ENCODE data around the gene EGFR.

EGFR gene

DNA sequence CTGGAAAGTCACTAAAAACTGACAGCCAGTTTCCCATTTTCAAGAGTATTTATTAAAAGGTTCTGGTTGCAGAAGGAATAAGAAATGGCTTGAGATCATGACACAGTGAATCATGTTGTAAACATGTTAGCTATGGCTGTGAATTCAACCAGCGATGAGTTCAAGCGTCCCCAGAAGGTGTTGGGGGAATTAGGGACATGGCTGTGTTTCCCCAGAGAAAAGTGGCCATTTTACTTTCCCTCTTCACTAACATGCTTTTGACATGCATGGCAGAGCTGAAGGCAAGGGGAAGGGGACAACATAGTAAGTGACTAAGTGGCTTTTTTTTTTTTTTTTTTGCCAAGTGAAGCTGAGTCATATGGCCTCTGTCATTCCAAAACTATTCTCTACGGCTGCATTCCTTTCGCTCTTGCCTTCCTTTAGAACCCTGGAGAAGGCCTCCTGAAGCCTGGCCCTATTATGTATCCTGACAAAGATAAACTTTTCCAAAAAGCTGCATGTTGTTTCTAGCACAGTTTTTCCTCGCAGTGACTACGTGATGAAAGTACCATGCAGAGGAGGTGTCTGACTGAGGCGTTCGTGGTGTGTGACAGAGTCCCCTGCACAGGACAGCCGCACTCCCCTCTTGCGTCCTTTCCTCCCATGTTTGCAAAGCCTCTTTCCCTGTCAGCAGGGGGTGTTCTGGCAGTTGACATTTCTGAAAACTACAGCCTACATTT is 46.9 kb downstream of the EGFR start:
- no peak for DNase-seq

DNA sequence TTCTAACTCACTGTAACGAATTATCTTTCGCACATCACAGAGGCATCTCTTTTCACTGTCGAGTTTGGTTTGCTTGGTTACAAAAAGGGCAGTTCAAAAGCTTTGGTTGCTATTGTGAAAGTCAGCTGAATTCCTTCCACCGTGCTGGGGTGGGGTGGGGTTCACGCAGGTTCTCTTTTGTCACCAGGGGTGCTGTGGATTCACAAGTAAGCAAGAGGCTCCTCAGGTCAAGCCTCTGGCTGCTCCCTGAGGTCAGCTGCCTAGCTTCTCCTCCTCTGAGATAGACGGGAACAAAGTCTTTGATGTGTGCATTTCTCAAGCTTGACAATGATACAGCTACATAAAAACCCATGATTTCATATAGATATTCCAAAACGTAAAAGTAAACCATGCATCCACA is 47.7 kb downstream of the EGFR start:
- no peak for DNase-seq

DNA sequence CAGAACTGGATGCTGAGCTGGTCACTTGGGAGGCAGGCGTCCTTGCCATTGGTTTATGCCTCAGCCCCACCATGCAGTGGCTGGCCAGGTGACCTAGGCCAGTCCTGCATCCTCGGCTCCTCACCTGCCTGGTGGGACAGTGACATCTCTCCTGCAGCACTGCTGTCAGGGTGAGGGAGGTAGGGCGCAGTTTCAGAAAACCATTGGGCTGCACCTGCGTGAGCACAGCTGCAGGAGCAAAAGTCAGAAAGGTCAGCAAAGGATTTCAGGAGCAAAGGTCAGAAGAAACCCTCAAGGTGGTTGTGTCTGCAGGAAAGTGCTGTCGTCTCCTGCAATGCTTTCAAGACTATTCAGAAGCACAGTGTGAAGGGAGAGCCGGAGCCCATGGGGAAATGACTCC is 48.1 kb downstream of the EGFR start:
- no peak for DNase-seq

DNA sequence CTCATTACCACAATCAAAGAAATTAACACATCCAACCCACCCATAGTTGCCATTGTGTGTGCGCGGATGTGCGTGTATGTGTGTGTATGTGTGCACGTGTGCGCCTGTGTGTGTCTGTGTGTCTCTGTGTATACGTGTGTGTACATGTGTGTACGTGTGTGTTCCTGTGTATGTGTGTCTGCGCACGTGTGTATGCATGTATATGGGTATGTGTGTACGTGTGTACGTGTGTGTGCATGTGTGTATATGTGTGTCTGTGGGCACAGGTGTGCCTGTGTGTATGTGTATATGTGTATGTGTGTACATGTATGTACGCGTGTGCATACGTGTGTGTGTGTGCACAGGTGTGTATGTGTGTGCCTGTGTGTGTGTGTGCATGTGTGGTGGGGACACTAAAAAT is 48.9 kb downstream of the EGFR start:
- no peak for DNase-seq

DNA sequence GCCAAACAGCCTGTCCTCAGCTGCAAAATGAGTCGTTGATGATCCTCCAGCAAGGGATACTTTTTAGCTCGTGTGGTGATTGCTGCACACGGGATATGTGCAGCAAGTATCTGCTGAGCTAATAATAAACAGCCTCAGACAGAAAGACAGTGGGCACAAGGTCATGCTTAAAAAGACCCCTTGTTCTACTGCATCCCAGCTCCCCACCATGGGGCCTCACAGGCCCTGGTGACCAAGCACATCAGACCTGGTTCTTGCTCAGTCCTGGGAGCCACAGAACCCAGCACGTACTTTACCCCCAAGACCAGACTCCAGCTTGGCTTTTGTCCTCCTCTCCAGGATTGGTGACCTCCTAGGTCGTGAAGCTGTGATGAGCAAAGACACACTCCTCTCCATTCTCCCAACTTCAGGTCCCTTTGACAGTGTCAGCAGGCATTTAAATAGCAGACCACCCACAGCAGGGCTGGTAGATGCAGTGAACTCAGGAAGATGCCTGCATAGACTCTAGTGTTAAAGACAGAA is 50.5 kb downstream of the EGFR start:
- no peak for DNase-seq

DNA sequence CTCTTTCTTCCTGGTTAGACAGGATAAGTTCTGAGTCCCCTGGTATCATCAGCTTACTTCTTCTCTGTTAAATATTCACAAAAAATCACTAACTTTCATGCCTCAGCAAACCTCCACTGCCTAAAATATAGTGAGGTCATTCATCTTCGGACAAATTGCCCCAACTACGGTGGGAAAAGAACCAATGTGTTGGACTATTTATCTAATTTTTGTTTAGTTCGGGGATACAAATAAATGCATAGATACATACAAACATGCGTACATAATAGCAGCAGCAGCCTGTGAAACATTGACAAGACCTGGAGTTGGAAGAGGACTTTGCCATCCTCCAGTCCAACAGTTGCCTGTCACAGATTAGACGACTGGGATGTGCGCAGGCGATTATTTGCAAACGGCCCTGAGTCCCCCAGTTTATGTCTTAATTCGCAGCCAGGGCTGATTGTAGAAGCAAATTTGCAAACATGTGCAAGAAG is 51.5 kb downstream of the EGFR start:
- DNase-seq: no peak

DNA sequence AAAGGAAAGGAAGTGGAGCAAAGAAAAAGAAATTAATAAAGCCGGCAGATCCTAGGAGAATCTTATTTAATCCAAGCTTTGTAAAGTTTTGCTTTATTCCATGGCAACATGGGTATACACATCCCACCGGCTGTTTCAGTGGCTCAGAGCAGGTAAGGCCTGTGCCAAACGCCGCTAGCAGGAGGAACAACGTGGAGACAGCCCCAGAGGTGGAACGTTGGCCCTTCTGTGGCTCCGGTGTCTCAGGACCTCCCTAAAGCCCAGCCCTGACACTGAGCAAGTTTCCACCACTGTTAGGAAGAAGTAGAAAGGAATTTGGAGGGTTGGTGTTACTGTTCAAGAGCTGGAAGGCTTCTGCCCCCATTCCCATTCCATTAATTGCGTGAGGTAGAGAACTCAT is 52.0 kb downstream of the EGFR start:
- no peak for DNase-seq

DNA sequence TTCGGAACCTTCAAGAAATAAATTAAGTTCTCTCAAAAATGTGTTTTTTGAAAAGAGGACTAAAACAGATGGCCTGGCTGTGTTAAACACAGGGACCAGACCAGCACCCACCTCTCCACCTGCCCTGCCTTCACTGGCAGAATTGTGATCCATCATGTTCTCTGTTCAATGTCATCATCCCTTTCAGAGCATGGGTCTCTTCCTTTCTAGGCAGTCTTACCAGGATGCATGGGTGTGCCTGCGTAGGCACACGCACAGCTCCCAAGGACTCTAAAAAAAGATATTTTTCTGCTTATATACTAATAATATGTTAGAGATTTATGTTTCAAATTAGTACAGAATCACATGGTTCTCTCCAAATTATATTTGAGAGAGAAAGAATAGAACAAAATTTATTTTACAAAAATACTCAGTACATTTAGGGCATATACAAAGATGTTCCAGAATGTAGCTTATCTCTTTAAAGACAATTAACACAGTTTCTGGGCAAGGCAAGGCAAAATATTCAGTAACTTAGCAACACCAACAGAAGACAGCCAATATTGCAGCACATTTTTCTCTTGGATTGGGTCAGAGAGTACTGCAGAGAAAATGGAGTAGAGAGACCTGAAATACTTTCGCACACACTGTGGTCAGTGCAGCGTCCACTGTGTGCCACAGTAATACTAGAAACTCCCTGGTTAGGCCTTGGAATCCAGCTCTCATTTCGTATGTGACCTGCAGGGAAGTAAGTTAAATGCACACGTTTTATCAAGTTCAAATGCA is 52.8 kb downstream of the EGFR start:
- DNase-seq: no peak

DNA sequence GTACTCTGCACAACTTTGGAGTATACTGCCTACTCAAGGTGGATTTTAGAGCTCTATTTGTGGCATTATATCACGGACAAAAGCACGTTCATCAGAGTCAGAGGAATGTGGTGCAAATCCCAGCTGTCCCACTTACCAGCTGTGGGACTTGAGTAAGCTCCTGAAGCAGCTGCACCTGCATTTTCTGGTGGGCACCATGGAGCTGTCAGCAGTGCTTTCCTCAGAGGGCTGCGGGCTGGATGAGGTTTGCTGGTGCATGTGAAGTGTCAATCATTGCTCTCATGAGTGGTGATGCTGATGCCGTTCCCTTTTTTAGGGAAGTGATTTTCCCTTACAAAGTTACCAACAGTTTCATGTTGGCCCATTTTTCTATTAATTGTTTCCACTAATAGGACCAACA is 53.4 kb downstream of the EGFR start:
- no peak for DNase-seq

DNA sequence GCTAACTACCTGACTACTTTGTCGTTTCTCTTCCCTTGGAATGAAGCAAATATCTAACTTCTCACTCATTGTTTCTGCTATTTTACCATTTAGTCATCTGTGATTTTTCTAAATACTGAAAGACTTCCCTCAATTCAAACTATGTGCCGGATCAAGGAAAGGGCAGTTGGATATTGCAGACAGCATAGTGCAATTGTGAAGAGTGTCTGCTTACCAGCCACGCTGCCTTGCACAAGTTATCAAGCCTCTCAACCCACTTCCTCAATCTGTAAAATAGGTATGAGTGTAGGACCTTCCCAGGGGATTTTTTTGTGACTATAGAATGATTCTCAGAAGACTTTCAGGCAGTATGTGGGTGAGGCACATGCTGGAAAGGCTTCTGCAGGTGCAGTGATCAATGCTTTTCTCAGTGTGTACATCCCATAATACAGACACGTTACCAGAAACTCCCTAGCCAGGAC is 54.3 kb downstream of the EGFR start:
- no peak for DNase-seq

DNA sequence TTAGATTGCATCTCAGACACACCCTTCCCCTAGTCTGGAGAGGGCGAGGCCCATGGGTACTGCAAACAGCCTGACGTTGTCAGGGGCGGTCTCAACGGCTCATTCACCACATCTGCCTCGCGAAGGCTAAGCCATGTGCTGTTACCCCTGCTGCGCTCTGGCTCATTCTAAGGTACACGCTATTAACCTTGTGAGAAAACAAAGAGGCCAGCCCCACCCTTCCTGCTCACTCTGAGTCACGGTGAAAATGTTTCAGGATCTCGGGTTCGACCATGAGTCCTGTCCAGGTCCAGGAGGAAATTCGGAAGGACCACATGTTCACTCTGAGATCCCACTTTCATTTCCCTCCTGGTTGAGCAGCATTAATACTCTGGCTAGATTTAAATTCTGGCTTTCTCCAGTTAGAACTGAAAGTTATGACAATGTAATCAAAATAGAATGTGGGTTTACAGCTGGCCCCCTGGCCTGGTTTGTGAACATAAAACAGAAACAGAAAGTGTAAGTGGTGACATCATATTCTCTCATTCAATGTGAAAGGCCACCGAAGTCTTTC is 55.2 kb downstream of the EGFR start:
- DNase-seq: no peak

DNA sequence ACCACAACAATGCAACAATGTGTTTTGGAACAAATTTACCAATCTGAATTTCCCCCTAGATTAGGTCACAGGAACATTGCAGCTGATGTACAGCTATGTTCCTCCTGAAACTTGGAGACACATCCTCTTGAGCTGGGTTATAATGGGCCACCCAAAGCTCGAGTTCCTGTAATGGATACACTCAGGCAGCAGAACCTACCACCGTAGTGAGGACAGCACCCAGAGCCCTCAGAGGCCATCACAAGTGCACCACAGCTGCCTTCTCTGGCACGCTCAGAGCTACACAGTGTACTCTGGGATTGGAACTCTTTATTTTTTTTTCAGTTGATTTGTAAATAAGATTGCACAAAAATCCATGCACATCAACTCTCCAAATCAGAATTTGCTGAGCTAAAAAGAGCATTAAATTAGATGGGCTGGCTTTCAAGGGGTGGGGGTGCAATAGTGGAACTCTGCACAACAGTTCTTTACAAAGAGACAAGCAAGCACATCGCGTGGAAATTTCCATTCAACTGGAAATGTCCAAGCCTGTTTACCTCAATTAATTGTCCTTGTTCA is 56.7 kb downstream of the EGFR start:
- no peak for DNase-seq

DNA sequence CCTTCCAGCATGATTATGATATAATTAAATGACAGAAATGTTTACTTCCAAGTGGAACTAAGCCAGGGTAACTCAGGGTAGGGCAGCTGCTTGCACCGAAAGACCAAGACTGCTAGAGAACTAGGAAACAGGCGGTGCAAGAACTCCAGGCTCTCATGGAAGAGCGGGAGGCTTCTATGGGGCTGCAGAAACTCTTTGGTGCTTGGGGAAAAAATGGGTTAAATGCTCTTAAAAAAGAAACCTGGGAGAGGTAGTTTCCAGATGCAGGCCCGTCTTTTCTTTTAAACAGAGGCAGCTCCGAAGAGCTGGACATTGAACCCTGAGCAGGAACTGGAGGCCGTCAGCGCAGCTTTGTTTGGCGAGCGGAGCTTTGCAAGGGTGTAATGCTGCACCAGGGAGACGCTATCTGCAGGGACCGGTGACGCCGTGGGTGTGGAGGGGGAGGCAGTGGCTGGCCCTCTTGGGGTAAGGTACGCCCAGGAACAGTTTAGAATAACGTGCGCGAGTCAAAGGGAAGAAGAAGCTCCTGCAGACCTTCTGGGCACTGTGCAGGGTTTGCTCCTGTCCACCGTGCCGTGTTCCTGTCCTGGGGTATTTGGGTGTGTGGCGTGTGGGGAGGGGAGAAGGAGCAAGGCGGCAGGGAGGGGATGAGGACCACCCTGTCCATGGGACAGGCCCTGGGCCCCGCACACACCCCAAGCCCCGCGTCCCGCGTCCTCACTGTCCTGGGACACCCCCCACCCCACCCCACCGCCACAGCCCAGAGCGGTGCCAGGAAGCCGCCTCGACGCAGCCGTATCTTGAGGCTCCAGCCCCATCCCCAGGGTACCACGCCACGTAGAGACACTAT is 59.0 kb downstream of the EGFR start:
- DNase-seq: no peak

DNA sequence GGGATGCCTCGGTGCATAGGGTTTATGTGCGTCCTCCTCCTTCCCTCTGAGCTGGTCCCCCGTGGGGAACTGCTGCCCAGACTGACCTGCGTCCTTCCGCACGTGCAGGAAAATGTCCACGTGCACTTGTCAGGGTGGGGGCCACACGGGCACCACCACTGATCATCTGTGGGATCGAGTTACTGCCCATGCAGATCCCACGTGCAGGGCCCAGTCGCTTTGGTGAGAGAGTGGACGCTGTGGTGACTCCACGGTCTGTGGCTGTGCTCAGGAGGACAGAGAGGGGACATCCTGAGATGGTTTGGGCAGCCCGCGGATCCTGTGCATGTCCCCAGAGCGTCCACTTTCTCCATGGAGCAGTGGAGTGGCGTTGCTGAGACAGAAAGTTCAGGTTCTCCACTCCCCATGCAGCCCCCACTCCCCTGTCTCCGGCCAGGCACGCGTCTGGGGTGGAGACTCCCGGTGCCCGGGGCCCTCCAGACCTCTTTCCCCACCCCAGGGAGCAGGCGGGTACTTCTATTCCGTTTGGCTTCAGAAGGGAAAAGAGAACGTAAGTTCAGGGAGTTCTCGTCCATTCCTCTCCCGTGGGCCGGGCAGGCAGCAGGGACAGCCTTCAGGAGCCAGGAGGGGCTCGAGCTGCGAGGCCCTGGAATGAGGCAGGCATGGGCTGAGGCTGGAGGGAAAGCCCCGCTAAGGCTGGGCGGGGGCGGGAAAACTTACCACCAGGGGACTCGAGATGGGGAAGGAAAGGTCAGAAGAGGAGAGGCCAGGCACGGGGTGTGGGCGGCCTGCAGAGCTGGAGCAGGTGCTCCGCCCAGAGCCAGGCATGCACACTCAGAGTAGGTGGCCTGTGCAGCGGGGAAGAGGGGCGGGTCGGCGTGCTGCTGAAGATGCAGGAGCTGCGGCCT is 59.9 kb downstream of the EGFR start:
- DNase-seq: no peak

DNA sequence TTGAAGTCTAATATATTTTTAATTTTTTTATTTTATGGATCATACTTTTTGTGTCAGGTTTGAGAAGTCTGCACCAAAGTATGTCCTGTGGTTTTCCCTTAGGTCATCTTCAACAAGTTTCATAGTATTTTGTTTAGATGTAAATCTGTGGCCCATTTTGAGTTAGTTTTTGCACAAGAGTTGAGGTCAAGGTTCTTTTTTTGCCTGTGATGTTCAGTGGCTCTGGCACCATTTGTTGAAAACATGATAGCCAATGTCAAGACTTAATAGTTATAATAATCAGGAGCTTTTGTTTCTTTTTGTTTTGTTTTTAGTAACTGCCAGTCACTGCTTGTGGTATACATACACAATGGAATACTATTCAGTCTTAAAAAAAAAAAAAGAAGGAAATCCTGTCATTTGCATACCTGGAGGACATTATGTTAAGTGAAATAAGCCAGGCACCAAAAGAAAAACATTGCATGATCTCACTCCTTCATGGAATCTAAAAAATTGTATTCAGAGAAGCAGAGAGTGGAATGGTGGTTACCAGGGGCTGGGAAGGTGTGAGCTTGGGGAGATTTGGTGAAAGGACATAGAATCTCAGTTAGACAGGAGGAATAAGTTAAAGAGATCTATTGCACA is 61.3 kb downstream of the EGFR start:
- no peak for DNase-seq

DNA sequence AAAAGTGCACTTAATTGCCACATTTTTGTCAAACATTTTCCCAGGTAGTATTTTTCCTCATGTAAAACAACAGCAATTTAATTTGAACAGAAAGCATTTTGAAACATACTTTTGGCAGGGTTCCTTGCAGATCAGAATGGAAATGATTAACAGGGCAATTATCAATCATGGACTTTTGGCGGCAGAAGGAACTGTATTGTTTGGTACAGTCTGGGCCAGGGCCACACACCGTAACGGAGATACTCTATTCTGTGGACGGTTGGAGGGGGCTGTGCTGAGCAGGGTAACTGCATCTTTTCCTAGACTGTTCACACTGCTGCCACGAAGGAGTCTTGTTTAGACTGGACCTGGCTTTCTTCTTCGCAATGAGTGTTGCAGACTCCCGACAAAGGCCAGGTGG is 62.3 kb downstream of the EGFR start:
- DNase-seq: no peak

DNA sequence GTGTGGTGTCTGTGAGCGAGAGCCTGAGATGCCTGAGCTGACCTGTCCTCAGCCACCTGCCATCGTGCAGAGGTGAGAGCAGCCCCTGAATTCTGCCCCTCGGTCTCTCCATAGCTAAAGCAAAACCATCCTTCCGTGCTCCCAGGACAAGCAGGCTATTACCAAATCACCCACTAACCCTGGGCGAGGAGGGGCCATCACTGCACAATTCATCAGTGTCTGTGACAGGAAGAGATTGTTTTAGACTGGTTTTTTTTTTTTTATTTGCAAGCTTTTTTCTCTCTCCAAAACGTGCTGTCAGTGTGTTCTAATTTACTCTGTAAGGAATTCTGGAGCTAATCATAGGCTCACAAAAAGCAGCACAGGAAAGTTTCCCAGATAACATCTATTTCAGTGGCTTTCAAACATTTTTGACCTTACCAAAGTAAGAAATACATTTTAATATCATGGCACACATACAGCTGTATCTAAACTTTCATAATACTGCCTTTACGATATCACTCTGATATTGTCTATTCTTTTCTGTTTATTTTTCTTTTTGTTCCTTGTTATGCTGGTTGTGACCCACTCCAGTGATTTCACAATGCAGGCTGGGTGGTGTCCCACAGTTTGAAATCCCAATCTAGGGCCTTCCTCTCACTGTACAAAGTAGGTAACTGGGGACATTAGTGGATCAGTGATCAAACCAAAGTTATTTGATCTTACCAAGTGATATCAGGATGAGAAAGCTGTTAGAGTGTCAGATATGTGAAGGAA is 62.8 kb downstream of the EGFR start:
- DNase-seq: no peak

DNA sequence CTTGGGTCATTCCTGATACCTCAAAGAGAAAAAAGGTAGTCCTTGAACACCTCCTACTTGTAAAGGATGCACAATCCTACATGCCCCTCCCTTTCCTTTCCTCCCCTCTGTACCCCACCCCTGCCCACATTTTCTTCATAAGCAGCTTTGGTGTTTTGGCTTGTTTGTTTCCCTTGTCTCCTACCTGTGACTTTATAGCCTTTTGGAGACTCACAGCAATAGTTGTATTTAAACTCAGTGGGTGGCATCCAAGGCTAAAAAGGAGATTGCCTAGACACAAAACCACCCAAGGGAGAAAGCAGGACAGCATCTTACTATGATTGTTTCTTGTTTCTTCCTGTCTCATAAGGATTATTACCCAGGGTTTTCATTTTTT is 63.4 kb downstream of the EGFR start:
- DNase-seq: no peak

DNA sequence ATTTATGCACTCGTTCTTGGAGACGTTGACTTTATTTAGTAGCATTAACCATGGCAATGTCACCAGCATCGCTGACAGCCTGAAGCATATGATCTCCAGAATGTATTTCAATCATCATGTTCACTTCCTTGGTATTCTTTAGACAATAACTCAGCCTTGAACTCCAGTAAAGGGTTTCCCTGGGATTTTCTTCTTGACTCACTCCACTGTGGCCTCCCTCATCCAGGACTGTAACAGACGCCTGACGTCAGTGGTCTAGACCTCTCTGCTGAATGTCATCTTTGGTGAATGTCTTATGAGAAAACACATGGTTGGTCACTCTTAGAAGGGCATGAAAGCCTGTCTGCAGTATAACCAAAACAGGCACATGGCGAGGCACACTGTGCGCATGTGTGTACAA is 64.4 kb downstream of the EGFR start:
- no peak for DNase-seq

DNA sequence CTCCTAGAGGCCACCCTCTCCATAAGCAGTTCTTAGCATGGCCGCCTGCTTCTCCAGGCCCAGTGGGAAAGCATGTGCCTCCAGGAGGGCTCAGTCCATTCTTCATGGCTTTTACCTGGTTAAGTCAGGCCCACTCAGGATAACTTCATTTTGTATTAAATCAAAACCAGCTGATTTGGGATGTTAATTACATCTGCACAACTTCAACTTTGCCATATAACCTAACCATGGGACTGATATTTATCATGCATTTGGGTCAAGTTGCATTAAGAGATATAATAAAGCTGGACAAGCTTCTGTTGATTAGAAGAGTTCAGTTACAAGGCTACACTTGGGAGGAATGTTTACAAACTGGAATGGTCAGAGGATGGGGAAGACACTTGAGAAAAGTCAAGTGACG is 65.5 kb downstream of the EGFR start:
- DNase-seq: no peak

All from bone marrow (tissue), 2 donors.